ENCODE results near the gene POLA1. TPM values are rescaled to one million over a fixed set of nuclear protein-coding genes. Genes with fewer than 3 reads are reported as not detected.

Gene POLA1
- total RNA-seq, 2 experiments from 2014 or later, result 28.1 TPM

- no peak overlapping the region for H3K27ac Mint-ChIP-seq
Observed at GRCh38 chrX:24718771-24719170, 25.1 kb downstream of the POLA1 start.

DNA sequence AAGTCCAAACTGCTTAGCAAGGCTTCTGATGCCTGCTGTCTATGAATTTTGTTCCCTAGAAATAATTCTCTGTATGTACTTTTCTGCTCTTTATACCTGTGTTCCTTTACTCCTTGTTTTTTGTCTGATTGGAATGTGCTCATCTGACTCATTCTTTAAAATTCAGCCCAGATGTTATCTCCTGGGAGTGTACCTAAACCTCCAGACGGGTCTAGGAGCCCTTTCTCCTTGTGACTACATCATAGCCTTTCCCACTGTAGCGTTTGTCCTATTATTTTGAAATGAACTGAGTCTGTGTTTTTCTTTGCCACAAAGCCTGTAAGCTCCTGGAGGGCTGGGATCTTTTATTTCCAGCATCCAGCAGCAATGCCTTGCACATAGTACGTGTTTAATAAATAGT lies 26.3 kb downstream of the POLA1 start:
- POLR2A ChIA-PET, result no interaction called here
- Mint-ChIP-seq H3K4me3 (no peak overlapping the region), H3K27me3 (no peaks in the 10 kb centered on the region), H3K4me1 (no peaks in the 10 kb centered on the region), H3K9me3 (no peaks in the 10 kb centered on the region), H3K36me3 (ENCODE audit: low read depth) (peaks cover 52% of the 10 kb centered on the region), H3K27ac (no peak overlapping the region)
- CTCF ChIA-PET, result interaction anchor here (1.2 kb wide), 1 partner anchor 15 kb away, joined by 3 read pairs; no protein-coding TSS in a partner anchor
- DNase-seq, result no peak

More at GRCh38 chrX:24718771-24719170, 25.1 kb downstream of the POLA1 start:
- no peaks in the 10 kb centered on the region for H3K4me1 Mint-ChIP-seq
- ChIA-PET POLR2A (no interaction called here), CTCF (interaction anchor here (1.1 kb wide), 1 partner anchor 120 kb away, joined by 3 read pairs; no protein-coding TSS in a partner anchor)
- H3K9me3 Mint-ChIP-seq, result no peaks in the 10 kb centered on the region
- DNase-seq, result no peak
- no peak overlapping the region for H3K4me3 Mint-ChIP-seq
- peaks cover 53% of the 10 kb centered on the region for H3K36me3 Mint-ChIP-seq (ENCODE audit: low read depth)
- no peaks in the 10 kb centered on the region for H3K27me3 Mint-ChIP-seq

DNA sequence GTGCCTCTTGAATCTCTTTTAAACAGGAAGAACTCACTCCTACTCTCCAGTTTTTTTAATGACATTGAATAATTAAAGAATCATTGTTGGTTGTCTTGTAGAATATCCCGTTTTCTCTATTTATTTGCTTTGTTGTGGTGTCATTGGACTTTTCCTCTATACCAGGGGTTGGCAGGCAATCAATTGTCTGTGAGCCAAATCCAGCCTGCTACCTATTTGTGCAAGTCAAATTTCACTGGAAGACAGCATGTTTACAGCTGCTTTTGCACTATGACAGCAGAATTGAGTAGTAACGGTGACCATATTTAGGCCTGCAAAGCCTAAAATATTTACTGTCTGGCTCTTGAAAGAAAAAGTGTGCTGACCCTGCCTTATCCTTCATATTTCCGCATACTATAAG lies 34.8 kb downstream of the POLA1 start:
- POLR2A ChIA-PET, result no interaction called here
- Mint-ChIP-seq H3K4me1 (no peaks in the 10 kb centered on the region), H3K27ac (no peak overlapping the region), H3K4me3 (no peak overlapping the region), H3K9me3 (no peaks in the 10 kb centered on the region), H3K36me3 (ENCODE audit: low read depth) (peaks cover 50% of the 10 kb centered on the region), H3K27me3 (no peaks in the 10 kb centered on the region)
- DNase-seq, result no peak
- CTCF ChIA-PET, result interaction anchor here (0.8 kb wide), 1 partner anchor 52 kb away, joined by 3 read pairs; no protein-coding TSS in a partner anchor

DNA sequence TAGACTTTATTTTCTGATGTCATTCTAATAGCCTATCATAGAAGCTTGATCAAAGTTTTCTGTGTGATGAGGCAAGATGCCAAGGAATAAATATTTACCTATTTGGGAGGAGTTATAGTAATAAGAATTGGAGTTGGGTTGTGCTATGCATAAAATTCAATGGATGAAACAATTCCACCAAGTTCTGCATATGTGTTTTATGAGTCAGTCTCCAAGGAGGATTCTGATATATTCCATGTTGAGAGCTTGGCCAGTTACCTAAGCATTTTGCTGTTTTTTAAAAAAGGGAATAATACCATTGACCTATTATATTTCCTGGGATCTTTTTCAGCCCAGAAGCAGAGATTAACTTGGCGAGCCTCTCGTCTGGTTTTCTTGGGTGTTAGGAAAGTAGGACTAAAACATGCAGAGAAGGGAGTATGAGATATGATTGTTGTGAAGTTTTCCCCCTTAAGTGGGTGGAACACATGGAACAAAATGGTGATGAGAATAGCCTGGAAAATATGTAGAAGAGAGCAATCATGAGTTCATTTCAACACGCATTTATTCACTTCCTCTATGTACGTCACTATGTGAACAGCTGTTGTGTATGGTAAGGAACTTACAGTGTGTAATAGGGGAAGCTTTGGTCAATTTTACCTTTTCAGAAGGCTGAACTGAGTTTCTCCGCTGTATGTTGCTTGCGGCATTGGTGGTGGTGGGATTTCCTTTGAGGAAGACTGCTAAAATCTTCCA lies 39.2 kb downstream of the POLA1 start:
- DNase-seq, result no peak
- Mint-ChIP-seq H3K27me3 (no peaks in the 10 kb centered on the region), H3K4me3 (no peak overlapping the region), H3K27ac (no peak overlapping the region), H3K36me3 (ENCODE audit: low read depth) (peaks cover 30% of the 10 kb centered on the region), H3K9me3 (no peaks in the 10 kb centered on the region), H3K4me1 (no peaks in the 10 kb centered on the region)
- ChIA-PET CTCF (interaction anchor here (1.1 kb wide), 1 partner anchor 106 kb away, joined by 3 read pairs; no protein-coding TSS in a partner anchor), POLR2A (no interaction called here)

- Mint-ChIP-seq H3K4me1 (no peaks in the 10 kb centered on the region), H3K4me3 (no peak overlapping the region), H3K9me3 (no peaks in the 10 kb centered on the region), H3K36me3 (ENCODE audit: low read depth) (peaks cover 41% of the 10 kb centered on the region), H3K27me3 (no peaks in the 10 kb centered on the region), H3K27ac (no peak overlapping the region)
- DNase-seq, result no peak
- ChIA-PET CTCF (interaction anchor here (1.2 kb wide), 1 partner anchor 10 kb away, joined by 4 read pairs; no protein-coding TSS in a partner anchor), POLR2A (interaction anchor here (0.6 kb wide), 1 partner anchor 280 kb away, joined by 3 read pairs; no protein-coding TSS in a partner anchor)
Observed at GRCh38 chrX:24741330-24741729, 47.6 kb downstream of the POLA1 start.

DNA sequence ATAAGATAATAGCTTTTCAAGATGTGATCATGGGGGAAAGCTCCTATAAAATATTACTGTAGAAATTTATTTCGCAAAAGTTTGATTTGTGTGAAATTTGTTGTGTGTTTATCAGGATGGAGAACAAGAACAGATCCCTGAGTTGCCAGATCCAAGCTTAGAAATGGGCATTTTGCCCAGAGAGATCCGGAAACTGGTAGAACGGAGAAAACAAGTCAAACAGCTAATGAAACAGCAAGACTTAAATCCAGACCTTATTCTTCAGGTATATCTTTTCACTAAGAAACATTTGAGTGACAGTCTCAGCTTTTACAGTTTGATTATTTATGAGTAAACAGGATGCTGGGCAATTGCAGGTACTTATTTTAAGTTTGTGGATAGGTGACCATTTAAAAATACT lies 54.5 kb downstream of the POLA1 start:
- Mint-ChIP-seq H3K4me1 (no peaks in the 10 kb centered on the region), H3K27ac (no peak overlapping the region), H3K4me3 (no peak overlapping the region), H3K36me3 (ENCODE audit: low read depth) (peaks cover 24% of the 10 kb centered on the region), H3K9me3 (no peaks in the 10 kb centered on the region), H3K27me3 (no peaks in the 10 kb centered on the region)
- DNase-seq, result no peak
- POLR2A ChIA-PET, result interaction anchor here (1.2 kb wide), 1 partner anchor 9 kb away, joined by 3 read pairs; no protein-coding TSS in a partner anchor
- CTCF ChIA-PET, result no interaction called here

DNA sequence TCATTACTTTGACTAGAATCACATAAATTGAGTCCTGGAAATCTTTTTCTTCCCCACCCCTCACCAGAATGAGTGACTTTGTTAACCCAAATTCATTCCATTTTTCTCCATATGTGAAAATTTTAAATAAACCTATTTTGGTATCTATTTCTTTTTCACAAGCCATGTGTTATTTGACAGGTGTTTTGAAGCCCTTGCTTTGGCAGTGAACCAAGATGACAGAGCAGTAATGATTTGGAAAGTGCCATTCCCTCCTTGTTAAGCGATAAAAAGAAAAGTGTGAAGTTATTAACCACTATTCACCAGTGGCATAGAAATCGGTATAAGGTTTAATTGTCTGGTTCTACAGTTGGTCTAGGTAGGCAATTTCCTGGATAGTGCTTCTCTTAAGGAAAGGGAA lies 66.1 kb downstream of the POLA1 start:
- Mint-ChIP-seq H3K27ac (no peak overlapping the region), H3K4me1 (peaks cover 1% of the 10 kb centered on the region), H3K4me3 (no peak overlapping the region), H3K9me3 (no peaks in the 10 kb centered on the region), H3K36me3 (ENCODE audit: low read depth) (peaks cover 53% of the 10 kb centered on the region), H3K27me3 (no peaks in the 10 kb centered on the region)
- DNase-seq, result no peak
- ChIA-PET POLR2A (no interaction called here), CTCF (no interaction called here)

DNA sequence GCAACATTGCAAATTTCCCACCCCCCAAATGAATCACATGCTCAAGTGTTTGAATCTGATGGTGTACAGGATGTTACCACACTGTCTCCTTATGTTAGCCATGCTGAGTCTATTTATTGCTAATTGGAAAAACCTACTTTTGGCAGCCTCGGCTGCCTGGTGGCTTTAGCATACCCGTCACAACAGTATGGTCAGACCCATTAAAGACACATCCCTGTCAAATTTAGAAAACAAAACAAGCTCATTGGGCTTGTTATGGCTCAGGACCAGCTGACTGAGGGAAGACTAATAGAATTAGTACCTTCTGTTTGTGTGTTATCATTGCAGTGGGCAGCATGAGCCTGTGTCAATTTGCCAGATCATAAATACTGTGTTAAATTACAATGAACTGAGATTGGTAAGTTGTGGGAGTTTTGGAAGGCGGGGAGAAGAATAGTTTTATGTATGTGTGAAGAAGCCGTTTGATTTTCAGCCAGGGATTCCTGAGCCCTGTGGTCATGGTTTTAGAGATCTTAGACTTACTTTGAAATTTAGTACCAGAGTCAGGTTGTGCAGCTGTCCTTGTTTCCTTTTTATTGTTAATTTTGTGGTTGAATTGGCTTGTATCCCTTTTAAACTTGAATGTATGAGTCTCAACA lies 66.8 kb downstream of the POLA1 start:
- Mint-ChIP-seq H3K4me3 (no peak overlapping the region), H3K4me1 (peaks cover 1% of the 10 kb centered on the region), H3K9me3 (no peaks in the 10 kb centered on the region), H3K27me3 (no peaks in the 10 kb centered on the region), H3K36me3 (ENCODE audit: low read depth) (peaks cover 55% of the 10 kb centered on the region), H3K27ac (no peak overlapping the region)
- no peak for DNase-seq
- POLR2A ChIA-PET, result no interaction called here
- CTCF ChIA-PET, result no interaction called here

- no peaks in the 10 kb centered on the region for H3K27me3 Mint-ChIP-seq
- CTCF ChIA-PET, result no interaction called here
- H3K4me1 Mint-ChIP-seq, result peaks cover 1% of the 10 kb centered on the region
- peaks cover 58% of the 10 kb centered on the region for H3K36me3 Mint-ChIP-seq (ENCODE audit: low read depth)
- no peak for DNase-seq
- POLR2A ChIA-PET, result no interaction called here
- no peak overlapping the region for H3K27ac Mint-ChIP-seq
- no peaks in the 10 kb centered on the region for H3K9me3 Mint-ChIP-seq
- H3K4me3 Mint-ChIP-seq, result no peak overlapping the region
Observed at GRCh38 chrX:24761306-24761705, 67.6 kb downstream of the POLA1 start.

- CTCF ChIA-PET, result no interaction called here
- Mint-ChIP-seq H3K36me3 (ENCODE audit: low read depth) (peaks cover 62% of the 10 kb centered on the region), H3K27me3 (no peaks in the 10 kb centered on the region), H3K4me1 (peaks cover 1% of the 10 kb centered on the region), H3K9me3 (no peaks in the 10 kb centered on the region), H3K27ac (no peak overlapping the region), H3K4me3 (no peak overlapping the region)
- POLR2A ChIA-PET, result no interaction called here
- DNase-seq, result no peak
Observed at GRCh38 chrX:24763989-24764388, 70.3 kb downstream of the POLA1 start.

- Mint-ChIP-seq H3K27me3 (no peaks in the 10 kb centered on the region), H3K9me3 (no peaks in the 10 kb centered on the region), H3K4me3 (no peak overlapping the region), H3K27ac (no peak overlapping the region), H3K36me3 (ENCODE audit: low read depth) (peaks cover 44% of the 10 kb centered on the region), H3K4me1 (no peaks in the 10 kb centered on the region)
- DNase-seq, result no peak
- POLR2A ChIA-PET, result no interaction called here
- CTCF ChIA-PET, result no interaction called here
Observed at GRCh38 chrX:24767557-24767956, 73.8 kb downstream of the POLA1 start.

GRCh38 chrX:24768556-24768955 lies 74.8 kb downstream of the POLA1 start:
- CTCF ChIA-PET, result no interaction called here
- peaks cover 38% of the 10 kb centered on the region for H3K36me3 Mint-ChIP-seq (ENCODE audit: low read depth)
- POLR2A ChIA-PET, result no interaction called here

DNA sequence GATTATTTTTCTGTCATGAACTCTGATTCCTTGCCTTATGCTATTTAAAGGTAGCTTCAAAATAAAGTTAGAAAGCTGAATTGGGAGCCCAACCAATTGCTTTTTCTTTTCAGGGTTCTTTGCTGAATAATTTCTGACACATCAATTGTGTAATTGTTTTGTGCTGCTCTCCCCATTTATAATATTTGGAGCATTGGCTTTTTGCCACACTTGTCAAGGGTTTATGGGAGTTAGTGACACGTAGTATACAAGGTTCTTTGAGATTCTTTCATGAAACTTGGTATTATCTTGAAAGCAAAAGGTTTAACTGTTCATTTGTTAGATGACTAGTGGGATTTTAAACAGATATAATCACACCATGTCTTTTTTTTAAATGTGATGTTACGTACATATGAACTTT lies 80.9 kb downstream of the POLA1 start:
- peaks cover 4% of the 10 kb centered on the region for H3K4me1 Mint-ChIP-seq
- peaks cover 23% of the 10 kb centered on the region for H3K36me3 Mint-ChIP-seq (ENCODE audit: low read depth)
- H3K27ac Mint-ChIP-seq, result no peak overlapping the region
- POLR2A ChIA-PET, result no interaction called here
- CTCF ChIA-PET, result no interaction called here
- no peaks in the 10 kb centered on the region for H3K27me3 Mint-ChIP-seq
- DNase-seq, result no peak
- no peaks in the 10 kb centered on the region for H3K9me3 Mint-ChIP-seq
- no peak overlapping the region for H3K4me3 Mint-ChIP-seq

More at GRCh38 chrX:24768556-24768955, 74.8 kb downstream of the POLA1 start:
- Mint-ChIP-seq H3K27ac (no peak overlapping the region), H3K4me3 (no peak overlapping the region), H3K4me1 (no peaks in the 10 kb centered on the region), H3K27me3 (no peaks in the 10 kb centered on the region), H3K9me3 (no peaks in the 10 kb centered on the region)
- no peak for DNase-seq

- Mint-ChIP-seq H3K36me3 (ENCODE audit: low read depth) (peaks cover 26% of the 10 kb centered on the region), H3K4me3 (no peak overlapping the region), H3K27me3 (no peaks in the 10 kb centered on the region), H3K9me3 (no peaks in the 10 kb centered on the region), H3K4me1 (peaks cover 4% of the 10 kb centered on the region), H3K27ac (no peak overlapping the region)
- no peak for DNase-seq
- CTCF ChIA-PET, result no interaction called here
- POLR2A ChIA-PET, result no interaction called here
Observed at GRCh38 chrX:24775891-24776290, 82.2 kb downstream of the POLA1 start.
